ENCODE measurements around the gene PLEKHG4B. TPM values are rescaled to one million over a fixed set of nuclear protein-coding genes. Genes with fewer than 3 reads are reported as not detected.

Gene PLEKHG4B
- polyA plus RNA-seq, 1 donor from 2014 or later = 0.78 TPM

- Histone ChIP-seq H3F3A (ENCODE audit: insufficient read depth, low read length, poor library complexity, severe bottlenecking) (no peaks in the 10 kb centered on the region), H3K36me3 (ENCODE audit: insufficient read depth, low read length) (no peaks in the 10 kb centered on the region), H3K27ac (ENCODE audit: low read length) (no peak overlapping the region), H3K4me2 (ENCODE audit: low read length) (no peak overlapping the region), H2AFZ (ENCODE audit: low read depth, low read length) (no peak overlapping the region), H4K20me1 (ENCODE audit: insufficient read depth) (no peaks in the 10 kb centered on the region), H3K79me2 (replicated peaks; ENCODE audit: insufficient read depth, low read length) (peaks cover 13% of the 10 kb centered on the region), H3K4me3 (ENCODE audit: low read length) (no peak overlapping the region), H3K9me2 (ENCODE audit: insufficient read depth, low read length) (no peaks in the 10 kb centered on the region), H3K9ac (ENCODE audit: low read length) (no peak overlapping the region), H3K27me3 (ENCODE audit: insufficient read depth, low read depth, low read length) (no peaks in the 10 kb centered on the region), H3K9me3 (ENCODE audit: low read length) (no peaks in the 10 kb centered on the region)
- TF ChIP-seq CTCF (IDR thresholded peaks at IDR 0.05; ENCODE audit: poor library complexity, severe bottlenecking) (no peak), REST (IDR thresholded peaks at IDR 0.05; ENCODE audit: borderline replicate concordance) (no peak), SMC3 (conservative IDR thresholded peaks at IDR 0.05; ENCODE audit: poor library complexity) (no peak), EZH2 (IDR thresholded peaks at IDR 0.05; ENCODE audit: borderline replicate concordance, insufficient read depth, low read length, poor library complexity, severe bottlenecking) (no peak), EP300 (conservative IDR thresholded peaks at IDR 0.05; ENCODE audit: poor library complexity, severe bottlenecking) (no peak), RAD21 (conservative IDR thresholded peaks at IDR 0.05) (no peak), POLR2AphosphoS5 (IDR thresholded peaks at IDR 0.05) (no peak), TAF1 (IDR thresholded peaks at IDR 0.05; ENCODE audit: low read depth) (no peak), MXI1 (conservative IDR thresholded peaks at IDR 0.05; ENCODE audit: poor library complexity, severe bottlenecking) (no peak)
Observed at GRCh38 chr5:204462-204861, 112.5 kb downstream of the PLEKHG4B start.

GRCh38 chr5:204966-205670 lies 113.2 kb downstream of the PLEKHG4B start:
- H3K9me2 ChIP-seq (ENCODE audit: insufficient read depth, low read length) = no peaks in the 10 kb centered on the region
- no peaks in the 10 kb centered on the region for H4K20me1 ChIP-seq (ENCODE audit: insufficient read depth)
- H3K27ac ChIP-seq (ENCODE audit: low read length) = no peak overlapping the region
- no peak overlapping the region for H3K4me3 ChIP-seq (ENCODE audit: low read length)
- peaks cover 19% of the 10 kb centered on the region for H3K79me2 ChIP-seq (replicated peaks; ENCODE audit: insufficient read depth, low read length)
- no peaks in the 10 kb centered on the region for H3K27me3 ChIP-seq (ENCODE audit: insufficient read depth, low read depth, low read length)
- TF ChIP-seq MXI1 (conservative IDR thresholded peaks at IDR 0.05; ENCODE audit: poor library complexity, severe bottlenecking) (no peak), EZH2 (IDR thresholded peaks at IDR 0.05; ENCODE audit: borderline replicate concordance, insufficient read depth, low read length, poor library complexity, severe bottlenecking) (no peak), EP300 (conservative IDR thresholded peaks at IDR 0.05; ENCODE audit: poor library complexity, severe bottlenecking) (no peak), CTCF (IDR thresholded peaks at IDR 0.05; ENCODE audit: poor library complexity, severe bottlenecking) (no peak), SMC3 (conservative IDR thresholded peaks at IDR 0.05; ENCODE audit: poor library complexity) (no peak), REST (IDR thresholded peaks at IDR 0.05; ENCODE audit: borderline replicate concordance) (no peak), RAD21 (conservative IDR thresholded peaks at IDR 0.05) (no peak), TAF1 (IDR thresholded peaks at IDR 0.05; ENCODE audit: low read depth) (no peak), POLR2AphosphoS5 (IDR thresholded peaks at IDR 0.05) (no peak)
- H3K4me2 ChIP-seq (ENCODE audit: low read length) = no peak overlapping the region
- no peaks in the 10 kb centered on the region for H3K9me3 ChIP-seq (ENCODE audit: low read length)
- H3K9ac ChIP-seq (ENCODE audit: low read length) = no peak overlapping the region
- no peaks in the 10 kb centered on the region for H3K36me3 ChIP-seq (ENCODE audit: insufficient read depth, low read length)
- no peak overlapping the region for H2AFZ ChIP-seq (ENCODE audit: low read depth, low read length)
- no peaks in the 10 kb centered on the region for H3F3A ChIP-seq (ENCODE audit: insufficient read depth, low read length, poor library complexity, severe bottlenecking)
